ENCODE data around the gene SDHB. TPM values are rescaled to one million over a fixed set of nuclear protein-coding genes. Genes with fewer than 3 reads are reported as not detected.

The SDHB gene
- total RNA-seq, 1 donor from 2014 or later: 165 TPM

DNA sequence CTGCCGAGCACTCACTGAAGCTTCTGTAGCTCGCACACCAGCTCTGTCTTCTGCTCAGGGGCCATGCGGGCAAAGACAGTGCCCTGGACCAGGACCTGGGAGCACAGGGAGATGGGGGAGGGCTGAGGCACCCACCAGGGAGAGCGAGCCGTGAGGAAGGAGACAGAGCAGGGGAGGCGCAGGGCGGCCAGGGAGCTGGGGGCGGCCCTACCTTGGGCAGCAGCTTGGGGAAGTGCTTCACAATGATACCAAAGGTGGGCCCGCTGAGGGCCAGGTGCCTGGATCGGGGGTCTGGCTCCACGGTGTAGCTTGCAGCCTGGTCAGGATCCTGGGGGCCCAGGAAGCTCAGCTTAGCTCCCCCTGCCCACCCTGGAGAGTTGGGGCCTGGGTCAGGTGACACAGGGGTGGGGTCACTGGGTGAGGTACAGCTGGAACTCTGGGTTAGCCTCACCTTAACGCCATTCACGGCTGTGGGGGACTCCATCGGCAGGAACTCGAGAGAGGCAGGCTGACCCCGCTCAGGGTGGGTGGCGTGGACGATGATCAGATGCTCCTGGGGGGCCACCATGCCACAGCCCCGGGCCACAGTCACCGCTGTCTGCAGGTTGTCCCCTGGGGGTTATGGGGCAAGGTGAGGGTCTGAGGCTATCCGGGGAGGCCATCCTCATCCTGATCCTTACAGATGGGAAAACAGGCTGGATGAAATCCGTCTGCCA, 64.0 kb downstream of the SDHB start:
- DNase-seq (ENCODE audit: low read depth): no peak

DNA sequence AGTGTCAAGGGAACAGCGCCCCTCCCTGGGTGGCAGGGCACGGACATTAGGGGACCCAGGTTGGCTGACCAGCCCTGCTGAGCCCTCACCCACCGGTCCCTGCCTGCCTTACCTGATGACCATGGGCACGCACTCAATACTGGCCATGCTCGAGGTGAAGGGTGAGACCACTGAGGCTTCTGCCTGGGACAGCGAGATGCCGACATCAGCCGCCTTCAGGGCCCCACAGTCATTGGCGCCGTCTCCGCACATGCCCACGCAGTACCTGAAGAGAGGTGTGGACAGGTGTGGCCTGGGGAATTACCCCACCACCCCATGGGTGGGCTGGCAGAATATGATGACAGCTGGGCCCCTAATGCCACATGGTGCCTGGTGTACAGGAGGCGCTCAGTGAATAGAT, 65.6 kb downstream of the SDHB start:
- no peak for DNase-seq (ENCODE audit: low read depth)

DNA sequence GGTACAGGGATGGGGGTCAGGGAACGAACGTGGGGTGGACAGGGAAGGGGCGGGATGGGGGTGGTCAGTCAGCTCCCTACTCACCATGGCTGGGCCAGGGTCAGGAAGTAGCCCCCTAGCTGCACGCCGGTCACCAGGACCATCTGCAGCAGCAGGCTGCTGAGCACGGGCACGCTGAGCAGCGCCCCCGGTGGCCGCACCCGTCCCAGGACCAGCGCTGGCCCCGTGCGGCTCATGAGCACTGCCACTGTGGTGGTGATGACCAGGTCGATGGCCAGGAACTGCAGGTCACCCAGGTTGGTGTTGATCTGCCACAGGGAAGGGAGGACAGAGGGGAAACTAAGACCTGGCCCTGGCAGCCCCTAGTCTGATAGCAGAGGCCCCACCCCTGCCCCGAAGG, 66.9 kb downstream of the SDHB start:
- DNase-seq (ENCODE audit: low read depth): no peak

DNA sequence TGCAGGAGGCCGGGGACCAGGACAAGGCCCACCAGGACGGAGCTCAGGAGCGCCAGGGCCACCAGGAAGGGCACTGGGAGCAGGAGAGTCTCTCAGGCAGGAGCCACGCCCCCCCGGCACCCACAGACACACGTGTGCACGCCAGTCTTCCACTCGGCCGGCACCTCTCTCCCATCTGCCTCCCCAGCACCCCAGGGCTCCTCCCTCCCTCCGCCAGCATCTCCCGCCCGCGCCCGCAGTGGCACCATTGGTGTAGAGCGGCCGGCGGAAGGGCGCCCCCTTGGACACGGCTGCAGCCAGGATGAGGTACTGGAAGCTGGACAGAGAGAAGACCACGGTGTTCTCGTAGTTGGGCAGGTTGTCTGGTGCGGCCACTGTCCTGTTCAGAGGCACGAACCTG, 67.3 kb downstream of the SDHB start:
- DNase-seq (ENCODE audit: low read depth): no peak

DNA sequence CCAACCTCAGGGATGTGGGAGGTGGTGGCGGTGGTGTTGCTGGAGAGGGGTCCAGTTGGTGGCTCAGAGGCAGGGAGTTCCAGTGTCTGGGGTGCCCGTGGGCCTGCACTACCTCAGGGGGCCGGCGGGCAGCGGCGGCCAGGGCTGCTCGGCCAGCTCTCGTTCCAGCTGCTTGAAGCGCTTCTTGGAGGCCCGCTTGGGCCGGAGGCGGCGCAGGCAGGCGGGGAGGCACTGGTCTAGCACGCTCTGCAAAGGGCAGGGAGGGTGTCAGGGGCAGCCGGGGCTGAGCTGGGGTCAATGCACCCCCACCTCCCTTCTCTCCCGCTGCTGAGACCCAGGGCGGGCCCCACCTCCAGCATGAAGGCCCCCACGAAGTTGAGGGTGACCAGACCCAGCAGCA, 67.7 kb downstream of the SDHB start:
- no peak for DNase-seq (ENCODE audit: low read depth)

DNA sequence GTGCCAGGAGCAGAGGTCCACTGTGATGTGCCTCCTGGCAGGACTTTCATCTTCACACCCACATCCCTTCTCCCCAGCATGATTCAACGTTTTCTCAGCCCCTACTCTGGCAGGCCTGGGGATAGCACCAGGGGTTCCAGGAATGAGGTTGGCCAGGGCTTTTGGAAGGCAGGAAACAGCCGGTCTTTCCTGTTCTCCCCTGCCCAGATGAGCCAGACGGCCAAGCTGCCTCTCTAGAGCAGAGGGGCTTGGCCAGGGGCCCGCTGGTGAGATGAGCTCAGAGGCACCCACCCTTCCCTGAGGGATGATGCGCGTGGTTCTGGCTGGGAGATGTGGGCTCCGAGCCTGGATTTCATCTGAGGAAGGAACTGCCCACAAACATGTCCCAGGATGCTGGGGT, 69.1 kb downstream of the SDHB start:
- DNase-seq (ENCODE audit: low read depth): peak; percentile 55

DNA sequence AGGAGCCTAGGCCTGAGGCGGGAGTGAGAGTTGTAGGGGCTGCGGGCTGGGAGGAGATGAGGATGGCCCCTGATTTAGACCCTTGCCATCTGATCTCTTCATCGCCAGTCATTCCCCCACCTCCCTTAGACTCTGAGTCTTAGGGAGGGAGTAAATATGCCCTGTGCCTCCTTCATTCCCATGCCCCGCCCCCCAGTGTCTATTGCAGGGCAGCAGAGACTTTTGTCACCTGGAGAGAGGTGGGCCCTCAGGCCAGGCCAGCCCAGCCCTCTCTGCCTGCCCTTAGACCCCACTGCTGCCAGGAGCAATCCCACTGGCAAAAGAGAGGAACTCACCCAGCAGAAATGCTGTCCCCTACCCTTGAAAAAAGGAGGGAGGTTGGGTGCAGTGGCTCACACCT, 70.2 kb downstream of the SDHB start:
- no peak for DNase-seq (ENCODE audit: low read depth)

DNA sequence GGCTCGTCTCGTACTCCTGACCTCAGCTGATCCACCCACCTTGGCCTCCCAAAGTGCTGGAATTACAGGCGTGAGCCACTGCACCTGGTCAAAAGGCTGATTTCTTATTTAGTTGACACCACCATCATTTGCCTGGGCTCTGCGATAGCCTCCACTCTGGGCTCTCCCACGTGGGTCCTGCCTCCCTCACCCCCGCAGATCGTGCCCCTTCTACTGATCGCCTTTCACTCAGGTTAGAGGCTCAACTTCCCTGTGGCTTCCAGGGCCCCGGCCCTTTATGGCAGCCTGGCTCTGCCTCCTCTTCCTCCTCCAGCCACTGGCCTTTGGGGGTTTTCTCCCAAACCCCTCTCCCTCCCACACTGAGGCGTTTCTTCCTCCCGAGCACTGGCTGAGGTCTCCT, 70.9 kb downstream of the SDHB start:
- no peak for DNase-seq (ENCODE audit: low read depth)

DNA sequence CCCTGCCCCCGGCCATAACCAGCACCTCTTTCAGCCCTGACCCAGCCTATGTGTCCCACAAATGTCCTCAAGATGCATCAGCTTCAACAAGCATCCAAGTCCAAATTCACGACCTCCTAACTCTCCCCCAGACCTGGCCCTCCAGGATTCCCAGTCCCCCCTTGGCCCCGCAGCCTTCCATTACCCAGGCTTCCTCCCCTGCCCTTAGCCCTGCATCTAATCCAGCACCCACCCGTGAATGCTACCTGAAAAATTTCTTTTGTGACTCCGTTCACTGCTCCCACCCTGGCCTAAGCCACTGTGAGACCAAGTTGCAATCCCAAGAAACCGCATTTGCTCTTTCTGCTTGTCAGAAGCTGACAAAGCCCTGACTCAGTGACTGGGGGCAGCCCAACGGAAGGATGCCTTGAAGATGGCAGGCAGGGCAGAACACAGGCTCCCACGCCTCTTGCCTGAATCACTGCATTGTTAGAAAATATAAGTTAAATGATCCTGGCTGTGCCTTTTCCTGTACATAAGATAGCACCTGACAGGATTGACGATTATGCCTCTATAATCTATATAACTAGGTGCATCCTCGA, 72.5 kb downstream of the SDHB start:
- DNase-seq (ENCODE audit: low read depth): peak; percentile 47

DNA sequence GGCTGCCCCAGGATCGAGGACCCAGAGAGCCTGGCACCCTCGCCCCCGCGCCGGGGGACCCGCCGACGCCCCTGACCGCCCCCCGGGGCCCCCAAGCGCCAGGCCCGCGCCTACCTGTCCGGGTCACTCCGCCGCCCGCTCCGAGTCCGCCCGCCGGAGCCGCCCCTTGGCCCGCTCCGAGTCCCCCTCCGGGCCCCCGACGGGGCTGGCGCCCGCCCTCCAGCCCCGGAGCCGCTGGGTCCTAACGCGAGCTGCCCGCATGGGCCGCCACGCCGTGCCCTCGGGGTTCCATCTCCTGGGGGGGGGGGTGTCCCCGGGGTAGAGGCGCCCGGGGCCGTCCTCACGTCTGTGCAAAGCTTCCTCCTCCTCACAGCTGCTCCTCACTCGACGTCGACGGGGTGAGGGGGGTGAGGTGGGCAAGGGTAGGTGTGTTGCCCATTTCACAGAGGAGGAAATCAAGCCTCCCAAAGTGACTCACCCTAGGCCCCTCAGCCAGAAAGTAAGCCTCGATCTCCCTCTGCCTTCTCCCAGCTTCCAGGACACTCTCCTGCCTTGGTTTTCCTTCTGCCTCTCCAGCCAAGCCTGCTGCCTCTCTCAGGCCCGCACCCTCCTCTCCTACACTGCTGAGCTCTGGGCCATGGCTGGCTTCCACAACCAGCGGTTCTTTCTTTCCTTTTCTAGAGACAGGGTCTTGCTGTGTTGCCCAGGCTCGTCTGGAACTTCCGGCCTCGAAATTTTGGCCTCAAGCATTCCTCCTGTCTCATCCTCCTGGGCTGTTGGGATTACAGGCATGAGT, 73.2 kb downstream of the SDHB start, which contains the start of gene MFAP2:
MFAP2 (minus strand) TSS at position 148 of the 796 bp plus-strand sequence. CDS start 2,347 bp downstream, outside the sequence.
- no peak for DNase-seq (ENCODE audit: low read depth)

DNA sequence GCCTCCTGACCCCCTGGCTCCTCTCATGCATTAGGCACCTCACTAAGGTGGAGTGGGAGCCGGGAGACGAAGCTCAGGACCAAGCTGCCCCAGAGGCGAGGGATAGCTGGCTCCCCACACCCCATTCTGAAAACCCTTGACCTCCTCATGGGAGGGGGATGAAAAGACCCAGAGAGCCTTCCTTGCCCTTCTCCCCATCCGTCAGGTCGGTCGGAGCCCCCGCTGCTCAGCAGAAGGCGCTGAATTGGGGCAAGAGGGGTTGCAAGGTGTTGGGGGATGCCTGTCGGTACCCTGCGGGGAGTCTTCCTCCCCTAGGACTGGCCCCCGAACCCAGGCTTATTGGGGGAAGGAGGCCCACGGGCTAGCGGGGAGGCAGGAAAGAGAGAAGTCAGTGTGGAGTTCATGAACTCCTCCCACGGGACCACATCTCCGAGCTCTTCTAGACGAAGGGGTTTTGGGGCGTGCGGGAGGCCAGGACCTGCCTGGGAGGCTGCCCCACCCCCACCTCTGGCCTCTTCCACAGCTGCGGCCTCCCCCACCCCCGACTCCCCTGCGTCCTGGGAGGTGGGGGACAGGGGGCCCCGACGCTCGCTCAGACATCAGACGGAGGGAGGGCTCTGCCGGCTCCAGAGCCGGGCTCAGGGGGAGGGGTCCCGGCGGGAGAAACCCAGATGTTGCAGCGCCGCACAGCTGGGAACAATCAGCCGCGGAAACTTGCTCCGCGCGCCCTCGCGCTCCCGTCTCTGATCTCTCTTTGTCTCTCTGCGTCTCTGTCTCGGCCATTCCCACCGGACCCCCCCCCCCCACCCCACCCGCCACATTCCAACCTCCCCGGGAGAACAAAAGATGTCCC, 74.1 kb downstream of the SDHB start:
- no peak for DNase-seq (ENCODE audit: low read depth)

DNA sequence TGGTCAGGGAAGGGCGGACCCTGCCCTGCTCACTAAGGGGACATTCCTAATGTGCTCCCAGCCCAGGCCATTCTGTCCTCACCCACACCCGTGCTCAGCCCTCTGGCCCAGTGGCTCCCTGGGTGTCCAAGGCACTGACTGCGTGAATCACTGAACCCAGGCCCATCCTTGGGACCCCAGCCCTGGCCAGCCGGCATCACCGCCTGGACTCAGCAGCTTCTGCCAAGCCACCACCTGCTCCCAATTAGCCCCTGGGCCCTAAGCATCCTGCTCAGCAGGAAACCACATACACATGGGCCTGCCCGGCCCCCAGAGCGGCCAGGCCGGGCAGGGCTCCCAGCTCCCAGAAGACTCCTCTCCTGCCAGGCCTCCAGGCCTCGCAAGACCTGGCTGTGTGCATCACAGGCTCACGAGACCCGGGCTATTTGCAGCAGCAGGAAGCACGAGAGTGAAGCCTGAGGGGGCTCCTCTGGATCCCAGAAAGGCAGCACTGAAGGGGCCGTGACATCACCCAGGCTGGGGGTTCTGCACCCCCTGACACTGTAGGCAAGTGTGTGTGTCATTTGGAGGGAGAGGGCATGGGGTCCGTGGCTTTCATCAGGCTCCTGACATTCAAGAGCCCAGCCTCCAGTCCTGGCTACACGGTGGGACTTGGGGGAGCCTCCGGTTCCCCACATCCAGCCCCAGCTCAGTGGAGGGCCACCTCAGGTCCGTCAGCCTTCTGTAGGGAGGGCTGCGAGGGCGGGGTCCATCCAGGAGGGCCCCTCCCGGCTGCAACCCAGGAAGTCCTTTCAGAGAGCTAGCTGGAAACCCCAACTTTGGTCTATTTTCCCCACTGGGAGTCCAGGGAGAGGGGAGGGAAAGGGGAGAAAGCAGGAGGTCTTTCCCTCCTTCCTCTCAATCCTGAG, 75.0 kb downstream of the SDHB start:
- no peak for DNase-seq (ENCODE audit: low read depth)

DNA sequence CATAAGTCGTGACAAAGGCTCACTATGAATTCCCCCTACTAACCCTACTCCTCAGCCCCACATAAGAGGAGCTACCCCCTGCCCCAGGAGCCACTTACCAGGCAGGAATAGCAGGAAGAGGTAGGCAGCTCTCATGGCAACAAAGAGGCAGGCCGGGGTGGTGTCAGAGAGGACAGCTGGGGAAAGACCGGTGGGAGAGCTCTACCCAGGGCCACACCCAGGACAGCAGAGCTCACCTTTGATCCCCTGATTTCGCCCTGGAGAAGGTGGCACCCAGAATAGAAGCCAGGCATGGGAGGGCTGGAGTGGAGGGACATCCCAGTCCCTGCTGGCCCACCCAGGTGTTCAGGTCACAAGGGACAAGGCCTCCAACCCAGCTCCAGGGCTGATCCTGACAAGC, 75.7 kb downstream of the SDHB start:
- DNase-seq (ENCODE audit: low read depth): no peak

DNA sequence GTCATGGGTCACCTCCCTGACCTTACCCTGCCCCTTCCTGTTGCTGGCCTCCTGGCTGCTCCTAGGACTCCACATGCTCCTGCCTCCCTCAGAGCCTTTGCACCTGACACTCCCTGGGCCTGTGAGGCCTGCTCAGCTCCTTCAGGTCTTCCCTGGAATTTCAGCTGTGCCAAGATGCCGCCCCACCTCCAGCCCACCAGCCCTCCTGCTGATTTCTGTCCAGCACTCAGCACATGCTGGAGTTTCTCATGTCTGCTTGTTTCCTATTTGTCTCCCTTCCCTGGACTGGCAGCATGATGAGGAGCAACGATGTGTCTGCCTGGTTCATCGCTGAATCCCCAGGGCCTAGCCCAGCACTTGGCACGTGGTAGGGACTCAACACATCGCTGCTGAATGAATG, 76.5 kb downstream of the SDHB start:
- DNase-seq (ENCODE audit: low read depth): no peak

DNA sequence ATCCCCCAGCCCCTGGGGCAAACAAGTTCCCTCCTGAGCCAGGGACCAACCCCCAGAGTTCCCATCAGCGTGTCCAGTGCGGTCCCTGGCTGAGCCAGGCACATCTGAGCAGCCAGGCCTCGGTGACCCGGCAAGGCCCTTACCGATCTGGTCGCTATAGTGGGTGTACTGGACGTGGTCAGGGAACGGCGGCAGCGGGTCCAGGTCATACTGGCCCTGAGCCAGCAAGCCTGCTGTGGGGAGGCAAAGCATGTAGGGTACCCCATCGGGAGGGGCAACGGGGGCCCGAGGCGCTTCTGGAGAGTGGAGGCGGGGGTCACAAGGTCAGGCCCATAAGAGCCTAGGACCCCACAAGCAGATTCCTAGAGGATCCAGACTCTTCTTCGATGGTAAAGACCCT, 76.9 kb downstream of the SDHB start:
- no peak for DNase-seq (ENCODE audit: low read depth)

DNA sequence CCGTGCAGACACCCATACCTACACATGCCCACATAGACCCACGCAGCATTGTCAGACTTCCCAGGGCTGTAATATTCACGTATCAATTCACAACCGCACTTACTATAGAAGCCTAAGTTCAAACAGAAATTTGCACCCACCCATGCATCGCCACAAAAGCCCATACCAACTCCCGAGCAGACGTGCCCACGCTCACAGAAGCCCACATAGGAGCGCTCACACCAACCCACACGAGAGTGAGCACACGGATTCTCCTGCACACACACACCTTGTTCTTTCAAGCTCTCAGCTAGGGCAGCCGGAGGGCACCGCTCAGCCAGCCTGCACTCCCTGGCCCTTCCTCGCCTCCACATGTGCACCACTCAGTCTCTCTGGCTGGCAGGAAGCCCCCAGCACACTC, 78.0 kb downstream of the SDHB start:
- no peak for DNase-seq (ENCODE audit: low read depth)

DNA sequence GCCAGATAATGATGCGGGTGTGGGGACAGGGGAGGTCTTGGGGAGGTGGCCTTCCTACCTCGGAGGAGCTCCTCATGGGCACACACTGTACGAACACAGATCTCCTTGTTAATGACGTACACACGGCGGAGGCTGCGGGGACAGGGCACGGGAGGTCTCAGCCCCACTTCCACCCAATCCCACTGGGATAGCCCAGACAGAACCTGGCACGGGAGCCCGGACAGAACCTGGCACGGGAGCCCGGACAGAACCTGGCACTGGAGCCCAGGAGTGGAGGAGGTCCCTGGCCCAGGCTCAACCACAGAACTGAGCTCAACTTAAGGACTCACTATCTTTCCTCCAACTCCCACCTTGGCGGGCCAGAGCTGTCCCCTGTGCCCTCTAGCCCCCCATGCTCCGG, 78.6 kb downstream of the SDHB start:
- no peak for DNase-seq (ENCODE audit: low read depth)

DNA sequence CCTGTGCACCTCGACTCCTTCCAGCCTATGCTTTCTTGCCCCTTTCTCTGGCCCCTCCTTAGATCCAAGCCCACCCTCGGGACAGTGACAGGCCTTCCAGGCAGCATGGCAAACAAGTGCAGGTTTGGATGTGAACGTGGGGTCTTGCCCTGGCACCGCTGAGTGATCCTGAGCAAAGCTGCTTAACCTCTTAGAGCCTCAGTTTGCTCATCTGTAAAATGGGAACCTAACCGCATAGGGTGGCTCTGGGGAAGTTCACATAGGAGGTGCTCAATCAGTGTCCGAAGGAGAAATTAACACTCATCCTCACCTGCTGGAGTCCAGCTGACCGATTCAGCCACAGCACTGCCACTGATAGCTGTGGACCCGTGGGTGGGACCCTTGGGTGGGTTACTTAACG, 80.6 kb downstream of the SDHB start:
- DNase-seq (ENCODE audit: low read depth): no peak

DNA sequence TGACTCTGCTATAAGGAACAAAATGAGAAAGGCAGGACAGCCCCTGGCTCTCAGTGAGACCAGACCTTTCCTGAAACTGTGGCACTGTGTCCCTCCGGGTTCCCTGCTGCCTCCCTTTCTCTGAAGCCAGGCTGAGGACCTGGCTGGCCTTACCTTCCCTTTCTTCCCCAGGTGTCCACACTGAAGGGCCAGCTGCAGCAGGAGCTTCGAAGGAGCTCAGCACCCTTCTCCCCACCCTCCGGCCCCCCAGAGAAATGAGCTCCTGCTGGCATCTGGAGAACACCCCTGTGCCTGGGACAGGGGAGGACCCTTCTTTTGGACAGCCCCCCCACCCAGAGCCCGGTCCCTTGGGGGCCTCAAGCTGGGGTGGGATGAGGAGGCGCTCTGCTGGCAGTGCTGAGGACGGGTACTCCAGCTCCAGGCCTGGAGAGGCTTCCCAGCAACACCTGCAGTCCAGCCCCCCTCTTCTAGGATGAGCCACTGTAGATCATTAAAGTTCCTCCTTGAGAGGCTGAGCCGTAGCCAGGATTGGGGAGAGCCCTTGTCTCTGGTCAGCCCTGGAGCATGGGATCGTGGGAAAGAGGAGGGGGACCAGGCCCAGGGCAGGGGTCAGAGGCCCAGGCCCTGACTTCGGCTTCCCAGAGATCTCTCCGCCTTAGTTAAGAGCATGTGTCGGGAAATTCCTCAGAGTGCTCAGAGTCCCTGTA, 81.5 kb downstream of the SDHB start:
- no peak for DNase-seq (ENCODE audit: low read depth)

Data from myocyte (in vitro differentiated cells).